Stomach (tissue), 9 donors: ENCODE results near the gene IGLON5. TPM values are rescaled to one million over a fixed set of nuclear protein-coding genes. Genes with fewer than 3 reads are reported as not detected.

Experiments
- DNase-seq, 2 donors: peaks; one replicate each; pipeline versions ENCODE4 v3.0.0 to v3.0.0-alpha.2; 2013 to 2019
- H3K27ac ChIP-seq, 5 donors: fragments of 200-600 bp in 4 of 5; sonication (generic) in 4 of 5; one replicate each; pipeline ENCODE4 v1.5.1; 2013 to 2019; ENCODE audit warnings: mild to moderate bottlenecking in 1 of 5, moderate library complexity in 1 of 5
- H3K27me3 ChIP-seq, 3 donors: fragments of 200-600 bp; sonication (generic); one replicate each; pipeline ENCODE4 v1.5.1; 2017 to 2019; ENCODE audit warnings: mixed run types in 1 of 3
- H3K36me3 ChIP-seq, 4 donors: fragments of 200-600 bp; sonication (generic); 1 replicate in 3 of 4; 2 replicates in 1 of 4; pipeline ENCODE4 v1.5.1; 2016 to 2019
- H3K4me1 ChIP-seq, 4 donors: fragments of 200-600 bp; sonication (generic); one replicate each; pipeline ENCODE4 v1.5.1; 2016 to 2019
- H3K4me3 ChIP-seq, 4 donors: fragments of 200-600 bp; sonication (generic) in 3 of 4; one replicate each; pipeline ENCODE4 v1.5.1; 2016 to 2019; ENCODE audit warnings: mild to moderate bottlenecking in 1 of 4
- H3K9me3 ChIP-seq, 4 donors: fragments of 200-600 bp; sonication (generic); one replicate each; pipeline ENCODE4 v1.5.1; 2016 to 2019
- EP300 ChIP-seq: sonication (generic); formaldehyde crosslinking; IDR thresholded peaks from one replicate; pipeline ENCODE4 v1.6.1; 2017; ENCODE audit warnings: antibody characterized with exemption
- POLR2A ChIP-seq, 4 donors: fragments of 450-650 bp; IDR thresholded peaks; one replicate each; pipeline ENCODE4 v1.6.1; 2016; ENCODE audit warnings: antibody characterized with exemption in 4 of 4, control low read depth in 2 of 4, mild to moderate bottlenecking in 1 of 4, moderate library complexity in 1 of 4
- POLR2AphosphoS5 ChIP-seq, 3 donors: sonication (generic); formaldehyde crosslinking; IDR thresholded peaks; one replicate each; pipeline ENCODE4 v1.6.1; 2016; ENCODE audit warnings: antibody characterized with exemption in 3 of 3
- WGBS, 5 donors: extraction: QIAGEN DNeasy Blood & Tissue Kit in 3 of 5; methylation state at CpG; one replicate each; pipeline versions ENCODE4 v1.1.5 to v1.1.7; 2013 to 2018; 5-methylcytosine and 5-hydroxymethylcytosine counted together
- intact Hi-C: fragments of 100-400 bp; cut with DNase I; formaldehyde crosslinking; loops from one replicate; pipeline ENCODE4 v1.15.1; 2023; ENCODE audit warnings: low total_unique reads
- polyA plus RNA-seq, 3 donors: library from polyadenylated mRNA; stranded (reverse); fragments of 200-250 nt; gene quantifications; one replicate each; pipeline ENCODE4 v1.2.3, GENCODE V29; 2013
- total RNA-seq, 5 donors: library from RNA; depleted of rRNA; stranded (reverse); fragments of >200 nt; gene quantifications; one replicate each; pipeline versions ENCODE4 v1.1.0 to v1.2.3, GENCODE V29; 2014 to 2016
- TF ChIP-seq, protein P1 (sequence below), 7 experiments: fragments of 450-650 bp in 4 of 7; fragments of 200-600 bp in 3 of 7; sonication (generic) in 3 of 7; IDR thresholded peaks; one replicate each; pipeline ENCODE4 v1.5.1; 2016 to 2019; ENCODE audit warnings: antibody characterized with exemption in 7 of 7, control low read depth in 2 of 7, mild to moderate bottlenecking in 1 of 7
- donor health status: healthy with polysubstance abuse.
- donor health status: Bipolar disorder and iron deficiency.
- donor health status: healthy.

Gene IGLON5
- total and polyA plus RNA-seq, 8 donors: 0.13 to 0.18 TPM; not detected in 6

DNA sequence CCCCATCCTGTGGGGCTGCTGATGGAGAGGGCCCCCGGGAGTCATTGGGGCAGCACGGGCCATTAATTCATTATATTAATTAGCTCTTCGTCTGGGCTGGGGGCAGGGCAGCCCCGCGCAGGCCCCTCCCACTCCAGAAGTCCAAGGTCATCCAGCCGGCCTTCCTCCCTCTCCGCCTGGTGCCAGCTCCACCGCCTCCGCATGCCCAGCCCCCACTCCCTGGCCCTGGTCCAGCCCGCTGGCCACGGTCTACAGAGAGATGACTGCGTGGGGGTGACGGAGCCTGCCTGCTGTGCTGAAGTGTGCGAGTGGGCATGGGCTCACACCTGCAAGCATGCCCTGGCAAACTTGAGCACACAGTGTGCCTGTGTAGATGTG lies 8.8 kb downstream of the IGLON5 start:
- WGBS, 5 donors: 23 to 43% (median 34%) methylated on average over 10 to 14 of the region's 14 CpGs
- no peaks in the 10 kb centered on the region for H3K4me1 ChIP-seq
- peaks cover 0 to under 1% (median 0%) of the 10 kb centered on the region in 4 donors for H3K9me3 ChIP-seq
- TF ChIP-seq POLR2A (IDR thresholded peaks at IDR 0.05) (no peak), EP300 (no peak), POLR2AphosphoS5 (IDR thresholded peaks at IDR 0.05) (no peak)
- TF ChIP-seq, protein P1, sequence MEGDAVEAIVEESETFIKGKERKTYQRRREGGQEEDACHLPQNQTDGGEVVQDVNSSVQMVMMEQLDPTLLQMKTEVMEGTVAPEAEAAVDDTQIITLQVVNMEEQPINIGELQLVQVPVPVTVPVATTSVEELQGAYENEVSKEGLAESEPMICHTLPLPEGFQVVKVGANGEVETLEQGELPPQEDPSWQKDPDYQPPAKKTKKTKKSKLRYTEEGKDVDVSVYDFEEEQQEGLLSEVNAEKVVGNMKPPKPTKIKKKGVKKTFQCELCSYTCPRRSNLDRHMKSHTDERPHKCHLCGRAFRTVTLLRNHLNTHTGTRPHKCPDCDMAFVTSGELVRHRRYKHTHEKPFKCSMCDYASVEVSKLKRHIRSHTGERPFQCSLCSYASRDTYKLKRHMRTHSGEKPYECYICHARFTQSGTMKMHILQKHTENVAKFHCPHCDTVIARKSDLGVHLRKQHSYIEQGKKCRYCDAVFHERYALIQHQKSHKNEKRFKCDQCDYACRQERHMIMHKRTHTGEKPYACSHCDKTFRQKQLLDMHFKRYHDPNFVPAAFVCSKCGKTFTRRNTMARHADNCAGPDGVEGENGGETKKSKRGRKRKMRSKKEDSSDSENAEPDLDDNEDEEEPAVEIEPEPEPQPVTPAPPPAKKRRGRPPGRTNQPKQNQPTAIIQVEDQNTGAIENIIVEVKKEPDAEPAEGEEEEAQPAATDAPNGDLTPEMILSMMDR (IDR thresholded peaks at IDR 0.05): no peak
- intact Hi-C loops: no loop called here
- peaks cover 0 to 68% (median 4%) of the 10 kb centered on the region in 3 donors for H3K27me3 ChIP-seq
- H3K4me3 ChIP-seq: no peak overlapping the region
- no peaks in the 10 kb centered on the region for H3K36me3 ChIP-seq
- peak in 1 of 2 donors; percentile 70 for DNase-seq
- H3K27ac ChIP-seq: no peak overlapping the region

DNA sequence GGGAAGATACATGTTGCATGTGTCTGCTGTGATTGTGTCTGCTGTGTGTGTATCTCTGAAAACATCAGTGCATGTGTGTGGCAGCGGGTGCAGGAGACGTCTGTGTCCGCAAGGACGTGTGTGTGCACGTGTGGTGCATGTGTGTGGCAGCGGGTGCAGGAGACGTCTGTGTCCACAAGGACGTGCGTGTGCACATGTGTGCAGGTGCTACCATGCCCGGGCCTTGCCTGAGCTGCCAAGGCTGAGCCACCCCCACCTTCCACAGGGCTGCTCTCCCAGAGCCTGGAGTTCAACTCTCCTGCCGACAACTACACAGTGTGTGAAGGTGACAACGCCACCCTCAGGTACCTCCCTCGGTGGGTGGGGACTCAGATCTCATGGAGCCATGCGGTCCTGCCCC lies 10.4 kb downstream of the IGLON5 start:
- TF ChIP-seq EP300: no peak
- TF ChIP-seq POLR2AphosphoS5 (IDR thresholded peaks at IDR 0.05): no peak
- no peak for TF ChIP-seq POLR2A (IDR thresholded peaks at IDR 0.05)
- TF ChIP-seq, protein P1 (IDR thresholded peaks at IDR 0.05): no peak
- H3K27ac ChIP-seq: no peak overlapping the region
- H3K9me3 ChIP-seq: no peaks in the 10 kb centered on the region
- 63 to 83% (median 70%) methylated on average over 9 to 14 of the region's 14 CpGs for WGBS, 5 donors
- intact Hi-C loops: no loop called here
- H3K27me3 ChIP-seq: peaks cover 0 to 79% (median 18%) of the 10 kb centered on the region in 3 donors
- DNase-seq: no peak
- no peak overlapping the region for H3K4me3 ChIP-seq
- H3K4me1 ChIP-seq: peaks cover 0 to 4% (median 2%) of the 10 kb centered on the region in 4 donors
- H3K36me3 ChIP-seq: no peaks in the 10 kb centered on the region

DNA sequence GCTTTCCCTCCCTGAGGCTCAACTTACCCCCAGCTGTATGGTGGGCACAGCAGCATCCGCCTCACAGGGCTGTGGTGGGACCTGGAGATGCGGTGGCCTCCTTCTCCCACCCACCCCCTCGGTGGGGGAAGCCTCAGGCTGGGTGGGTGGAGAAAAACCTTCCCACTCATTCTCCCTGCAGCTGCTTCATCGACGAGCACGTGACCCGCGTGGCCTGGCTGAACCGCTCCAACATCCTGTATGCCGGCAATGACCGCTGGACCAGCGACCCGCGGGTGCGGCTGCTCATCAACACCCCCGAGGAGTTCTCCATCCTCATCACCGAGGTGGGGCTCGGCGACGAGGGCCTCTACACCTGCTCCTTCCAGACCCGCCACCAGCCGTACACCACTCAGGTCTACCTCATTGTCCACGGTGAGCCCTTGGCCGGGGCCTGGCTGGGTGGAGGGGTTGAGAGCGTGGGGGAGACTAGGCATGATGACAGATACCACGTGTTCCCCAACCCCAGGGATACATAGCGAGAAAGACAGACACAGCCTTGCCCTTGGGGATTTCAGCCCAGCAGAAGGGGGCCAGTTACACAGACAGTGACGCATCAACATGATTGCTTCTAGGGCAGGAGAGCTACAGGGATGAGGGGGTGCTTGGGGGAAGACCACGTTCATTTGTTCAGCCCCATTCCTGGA lies 12.2 kb downstream of the IGLON5 start:
- no peaks in the 10 kb centered on the region for H3K9me3 ChIP-seq
- intact Hi-C loops: no loop called here
- peaks cover 7 to 17% (median 15%) of the 10 kb centered on the region in 4 donors for H3K4me1 ChIP-seq
- peaks cover 2 to 79% (median 37%) of the 10 kb centered on the region in 3 donors for H3K27me3 ChIP-seq
- DNase-seq: no peak
- H3K27ac ChIP-seq: no peak overlapping the region
- H3K4me3 ChIP-seq: no peak overlapping the region
- H3K36me3 ChIP-seq: no peaks in the 10 kb centered on the region
- no peak for TF ChIP-seq POLR2AphosphoS5 (IDR thresholded peaks at IDR 0.05)
- 78 to 82% (median 79%) methylated on average over 28 to 29 of the region's 29 CpGs for WGBS, 5 donors

DNA sequence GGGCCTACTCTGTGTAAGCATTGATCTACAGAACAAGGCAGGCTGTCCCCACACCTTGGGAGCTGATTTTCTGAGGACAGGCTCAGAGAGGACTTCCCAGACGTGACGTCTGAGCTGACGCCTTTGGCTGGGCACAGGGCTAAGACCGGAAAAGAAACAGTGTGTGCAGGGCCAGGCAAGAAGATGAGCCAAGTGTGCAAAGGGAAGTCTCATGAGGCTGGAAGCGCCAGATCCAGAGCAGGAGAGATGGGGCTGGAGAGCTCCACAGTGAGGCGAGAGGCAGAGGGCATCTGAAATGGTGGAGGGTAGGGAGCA lies 12.7 kb downstream of the IGLON5 start:
- Histone ChIP-seq H3K9me3 (no peaks in the 10 kb centered on the region), H3K4me3 (no peak overlapping the region), H3K27ac (no peak overlapping the region), H3K4me1 (peaks cover 7 to 17% (median 15%) of the 10 kb centered on the region in 4 donors), H3K27me3 (peaks cover 3 to 80% (median 42%) of the 10 kb centered on the region in 3 donors), H3K36me3 (no peaks in the 10 kb centered on the region)
- intact Hi-C loops: no loop called here
- WGBS, 5 donors: 75 to 83% (median 76%) methylated on average over 6 of the region's 6 CpGs
- DNase-seq: no peak
- TF ChIP-seq EP300 (no peak), POLR2AphosphoS5 (IDR thresholded peaks at IDR 0.05) (no peak), POLR2A (IDR thresholded peaks at IDR 0.05) (no peak)
- TF ChIP-seq, protein P1 (IDR thresholded peaks at IDR 0.05): no peak
